Measurements from ENCODE around the gene NPLOC4.

Gene NPLOC4

GRCh38 chr17:81662002-81662401 is 25.1 kb upstream of the NPLOC4 start:
- no peak for DNase-seq (ENCODE audit: low spot score)

- DNase-seq (ENCODE audit: low spot score) = no peak
These were observed 23.5 kb upstream of the NPLOC4 start for GRCh38 chr17:81660441-81660840.

GRCh38 chr17:81659038-81659437 is 22.1 kb upstream of the NPLOC4 start:
- no peak for DNase-seq (ENCODE audit: low spot score)

DNA sequence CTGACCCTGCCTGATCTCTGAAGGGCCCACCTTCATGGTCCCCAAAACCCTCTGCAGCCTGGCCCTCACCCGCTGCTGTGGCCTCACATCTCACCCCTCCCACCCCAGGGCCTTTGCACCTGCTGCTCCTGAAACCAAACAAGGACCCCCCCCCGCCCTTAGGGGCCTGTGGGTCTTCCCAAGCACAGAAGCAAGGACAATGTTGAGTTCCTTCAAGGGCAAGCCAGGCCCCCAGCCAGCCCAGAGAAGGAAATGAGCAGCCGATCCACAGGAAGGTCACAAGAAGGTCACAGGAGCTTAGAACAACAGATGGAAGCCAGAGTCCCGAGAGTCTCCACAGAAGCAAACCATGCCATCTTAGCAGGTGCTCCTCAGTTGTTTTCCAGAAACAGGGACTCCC is 19.9 kb upstream of the NPLOC4 start:
- no peak for DNase-seq (ENCODE audit: low spot score)

DNA sequence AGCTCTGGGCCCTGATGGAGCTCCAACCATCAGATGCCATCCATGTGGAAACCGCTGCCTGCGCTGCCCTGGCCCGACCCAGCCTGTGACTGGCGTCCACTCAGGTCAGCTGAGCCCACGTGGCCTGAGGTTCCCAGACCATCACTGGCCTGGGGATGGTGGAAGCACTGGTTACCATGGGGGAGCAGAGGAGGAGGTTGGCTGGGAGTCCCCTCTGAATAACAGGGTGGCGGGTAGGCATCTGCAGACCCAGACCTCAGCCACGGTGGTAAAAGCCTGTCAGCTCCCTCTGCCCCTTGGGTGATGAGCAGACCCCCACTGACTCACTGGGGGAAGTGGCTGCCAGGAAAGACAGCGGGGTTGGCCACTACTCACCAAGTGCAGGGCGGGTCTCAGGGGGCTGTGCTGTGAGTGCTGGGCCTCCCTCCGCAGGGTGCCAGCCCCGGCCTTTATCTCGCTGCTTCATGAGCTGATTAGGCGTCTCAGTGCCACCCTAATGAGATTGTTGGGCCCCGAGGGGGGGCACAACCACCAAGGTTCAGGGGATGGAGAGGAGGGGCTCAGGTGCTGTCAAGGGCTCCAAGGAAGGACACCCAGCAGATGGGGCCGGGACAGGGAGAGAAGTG is 19.3 kb upstream of the NPLOC4 start, which contains the start of gene PDE6G:
Gene PDE6G, minus strand, starts transcription at position 425 of the 626 bp plus-strand sequence. CDS start 3,237 bp downstream, outside the sequence.
- DNase-seq (ENCODE audit: low spot score) = no peak

- no peak for DNase-seq (ENCODE audit: low spot score)
These were observed 18.6 kb upstream of the NPLOC4 start for GRCh38 chr17:81655378-81656117.

- DNase-seq (ENCODE audit: low spot score) = no peak
These were observed 16.2 kb upstream of the NPLOC4 start for GRCh38 chr17:81652906-81653771.

GRCh38 chr17:81651692-81652091 is 14.8 kb upstream of the NPLOC4 start:
- no peak for DNase-seq (ENCODE audit: low spot score)

- no peak for DNase-seq (ENCODE audit: low spot score)
These were observed 14.0 kb upstream of the NPLOC4 start for GRCh38 chr17:81650951-81651350.

DNA sequence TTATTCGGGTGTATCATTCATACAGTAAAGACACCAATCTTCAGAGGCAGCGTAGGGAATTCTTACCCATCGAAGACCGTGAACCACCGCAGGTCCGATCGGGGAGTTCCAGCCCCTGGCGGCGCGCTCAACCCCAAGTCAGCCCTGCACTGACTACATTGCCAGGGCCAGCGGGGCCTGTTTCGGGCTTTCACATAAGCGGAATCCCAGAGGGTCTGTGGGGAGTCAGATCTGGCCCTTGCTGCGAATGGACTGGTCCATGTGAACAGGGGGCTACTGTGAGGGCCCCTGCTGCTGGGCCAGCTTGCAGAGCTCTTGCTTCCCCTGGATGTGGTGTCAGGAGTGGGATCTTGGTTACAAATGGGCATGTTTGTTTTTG is 11.8 kb upstream of the NPLOC4 start:
- DNase-seq (ENCODE audit: low spot score) = no peak

GRCh38 chr17:81648013-81648706 is 11.2 kb upstream of the NPLOC4 start:
- no peak for DNase-seq (ENCODE audit: low spot score)

DNA sequence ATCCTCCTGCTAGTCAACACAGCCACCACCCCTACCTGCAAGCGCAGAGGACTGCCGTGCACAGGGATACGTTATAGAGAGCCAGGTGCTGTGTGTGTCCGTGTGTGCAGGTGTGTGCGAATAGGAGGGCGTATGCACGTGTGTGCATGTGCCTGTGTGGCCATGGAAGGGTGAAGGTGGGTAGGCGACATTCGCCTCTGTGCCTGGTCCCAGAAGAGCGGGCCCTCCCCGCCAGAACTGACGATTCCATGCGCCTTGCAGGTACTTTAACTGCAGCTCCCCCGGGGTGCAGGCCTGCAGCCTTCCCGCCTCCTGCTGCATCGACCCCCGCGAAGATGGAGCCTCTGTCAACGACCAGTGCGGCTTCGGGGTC is 10.7 kb upstream of the NPLOC4 start:
- no peak for DNase-seq (ENCODE audit: low spot score)

DNA sequence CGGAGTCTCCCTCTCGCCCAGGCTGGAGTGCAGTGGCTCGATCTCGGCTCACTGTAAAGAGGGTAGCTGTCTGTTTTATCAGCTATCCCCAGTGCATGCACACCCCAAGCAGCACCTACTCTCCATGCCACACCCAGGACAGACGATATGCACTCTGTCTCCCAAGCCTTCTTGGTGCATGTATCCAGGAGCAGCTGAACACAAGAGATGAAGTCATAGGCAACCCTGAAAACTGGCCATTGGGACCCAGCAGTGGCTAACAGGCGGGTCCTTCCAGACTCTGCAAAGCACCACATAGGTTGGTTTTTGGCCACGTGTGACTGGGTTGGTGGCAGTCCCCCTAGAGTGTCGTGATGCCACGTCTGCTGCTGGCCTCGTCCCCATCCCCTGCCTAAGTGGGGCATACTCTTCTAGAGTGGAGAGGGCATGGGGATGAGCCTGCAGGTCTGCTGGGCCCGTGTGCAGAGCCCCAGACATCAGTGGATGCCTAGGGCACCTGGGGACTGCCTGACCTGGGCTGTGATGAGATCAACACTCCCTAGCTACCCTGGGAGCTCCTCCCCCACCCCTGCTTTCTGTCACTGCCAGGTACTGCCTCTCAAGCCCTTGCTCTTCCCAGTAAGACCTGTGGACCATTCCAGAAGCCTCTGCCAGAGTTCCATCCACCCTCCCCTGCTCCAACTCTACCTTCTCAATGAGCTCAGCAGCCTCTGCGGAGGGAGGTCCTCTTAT is 10.1 kb upstream of the NPLOC4 start:
- DNase-seq (ENCODE audit: low spot score) = no peak

GRCh38 chr17:81644976-81645952 is 8.4 kb upstream of the NPLOC4 start:
- DNase-seq (ENCODE audit: low spot score) = no peak

DNA sequence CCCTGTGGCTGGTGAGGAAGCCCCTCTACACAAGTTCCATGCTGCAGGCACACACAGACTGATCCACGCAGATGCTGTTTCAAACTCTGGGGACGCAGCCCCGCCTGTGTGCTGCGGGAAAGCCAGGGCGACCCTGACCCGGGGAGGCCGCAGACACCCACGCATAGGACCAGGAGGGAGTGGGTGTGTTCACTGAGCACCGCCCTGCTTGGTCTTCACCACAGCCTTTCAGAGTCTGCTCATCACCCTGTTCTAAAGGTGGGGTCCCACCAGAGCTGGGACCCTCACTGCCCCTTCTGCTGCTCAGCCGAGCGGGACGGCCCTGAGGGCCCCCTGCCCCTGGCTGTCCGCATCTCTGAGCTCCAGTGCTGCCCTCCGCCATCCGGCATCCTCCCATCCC is 7.6 kb upstream of the NPLOC4 start:
- DNase-seq (ENCODE audit: low spot score) = no peak

DNA sequence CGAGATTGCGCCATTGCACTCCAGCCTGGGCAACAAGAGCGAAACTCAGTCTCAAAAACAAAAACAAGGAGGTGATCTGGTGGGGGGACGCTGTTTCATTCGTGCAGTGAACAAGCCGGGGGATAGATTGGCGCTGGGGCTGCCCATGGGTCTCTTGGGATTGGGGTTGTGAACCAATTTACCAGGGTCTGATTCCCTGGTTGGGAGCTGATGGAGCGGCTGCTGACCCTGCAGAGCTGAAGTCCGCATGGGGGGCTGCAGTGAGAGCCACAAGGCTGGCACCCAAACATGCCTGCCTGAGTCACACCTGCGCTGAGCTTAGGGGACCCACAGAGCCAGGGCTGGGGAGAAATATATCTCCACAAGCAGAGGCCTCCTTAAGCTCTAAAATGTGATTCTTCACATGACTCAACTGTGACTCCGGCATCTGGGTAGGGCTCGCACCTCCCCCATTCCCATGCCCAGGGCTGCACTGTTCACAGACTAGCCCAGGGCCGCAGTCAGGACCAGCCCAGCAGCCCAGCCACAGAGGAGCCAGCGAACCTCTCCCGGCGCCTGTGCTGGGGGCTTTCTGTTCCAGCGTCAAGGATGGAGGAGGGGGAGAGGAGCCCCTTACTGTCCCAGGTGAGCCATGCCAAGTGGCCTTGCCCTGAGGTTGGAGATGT is 5.0 kb upstream of the NPLOC4 start:
- DNase-seq (ENCODE audit: low spot score) = no peak

GRCh38 chr17:81640011-81640410 is 3.1 kb upstream of the NPLOC4 start:
- DNase-seq (ENCODE audit: low spot score) = no peak

GRCh38 chr17:81638683-81639082 is 1.8 kb upstream of the NPLOC4 start:
- no peak for DNase-seq (ENCODE audit: low spot score)

DNA sequence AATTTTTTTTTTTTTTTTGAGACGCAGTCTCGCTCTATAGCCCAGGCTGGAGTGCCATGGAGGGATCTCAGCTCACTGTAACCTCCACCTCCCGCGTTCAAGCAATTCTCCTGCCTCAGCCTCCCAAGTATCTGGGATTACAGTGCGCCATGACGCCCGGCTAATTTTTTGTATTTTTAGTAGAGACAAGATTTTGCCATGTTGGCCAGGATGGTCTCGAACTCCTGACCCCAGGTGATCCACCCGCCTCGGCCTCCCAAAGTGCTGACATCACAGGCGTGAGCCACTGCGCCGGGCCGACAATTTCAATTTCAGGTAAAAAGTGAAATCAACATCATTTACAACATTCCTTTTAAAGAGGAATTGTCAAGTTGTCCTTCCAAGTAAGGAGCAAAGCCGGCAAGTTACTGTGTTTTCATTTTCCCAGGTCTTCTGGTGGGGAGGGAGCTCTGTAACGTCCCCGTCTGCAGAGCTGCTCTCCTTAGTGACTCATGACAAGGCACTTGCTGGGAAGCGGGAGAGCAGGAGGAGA is 873 bp downstream of the NPLOC4 start:
- no peak for DNase-seq (ENCODE audit: low spot score)

- no peak for DNase-seq (ENCODE audit: low spot score)
These were observed 1.5 kb downstream of the NPLOC4 start for GRCh38 chr17:81635431-81635830.
